HG02759 (cell line): ENCODE measurements around the gene CA12.
"Not testable (repeated sequence)": the region's sequence is repeated elsewhere in the genome, so short reads cannot be mapped to it uniquely, and the experiment has no call there.

Experiments used
- ATAC-seq: cut with Tn5 transposase; IDR thresholded peaks from one replicate; pipeline ENCODE4 v1.9.1; 2021; ENCODE audit warnings: mild to moderate bottlenecking, moderate library complexity; ENCODE audit not compliant: unreplicated experiment

CA12 gene

DNA sequence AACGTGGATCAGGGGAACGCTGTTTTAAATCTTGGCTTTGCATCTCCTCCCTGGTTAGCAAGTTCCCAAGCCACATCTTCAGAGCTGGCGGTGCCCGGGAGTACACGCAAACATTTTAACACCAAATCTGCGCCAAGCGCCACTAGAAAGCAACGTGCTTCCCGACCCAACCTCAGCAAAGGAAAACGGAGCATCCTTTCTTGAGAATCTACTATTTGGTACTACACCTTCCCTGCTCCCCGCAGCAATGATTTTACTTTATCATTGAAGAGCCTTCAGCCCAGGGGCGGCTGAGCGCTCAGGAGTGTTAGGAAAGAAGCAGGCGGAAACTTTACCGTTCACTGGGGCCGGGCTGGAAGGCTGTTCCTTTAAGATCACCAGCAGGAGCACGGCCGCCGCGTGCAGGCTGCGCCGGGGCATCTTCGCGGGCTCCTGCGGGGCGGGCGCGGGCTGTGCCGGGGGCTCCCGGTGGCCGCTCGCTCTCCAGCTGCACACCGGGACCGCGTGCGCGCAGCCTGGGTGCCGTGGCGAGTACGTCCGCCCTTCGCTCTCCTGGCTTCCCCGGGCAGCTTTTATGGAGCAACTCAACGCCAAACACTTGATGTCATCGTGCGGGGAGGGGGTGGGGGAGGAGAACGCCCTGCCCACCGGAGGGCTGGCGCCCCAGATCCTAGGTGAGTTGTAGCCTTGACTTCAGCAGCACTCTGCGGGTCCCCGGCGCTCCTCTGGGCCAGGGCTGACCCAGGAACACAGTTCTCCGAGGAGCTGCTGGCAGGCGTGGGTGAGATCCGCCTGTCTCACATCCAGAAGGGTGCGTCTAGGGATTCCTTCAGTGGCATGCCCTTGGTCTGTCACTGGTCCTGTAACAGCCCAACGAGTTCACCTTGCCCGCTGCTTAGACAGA lies at the start of gene CA12:
Gene CA12, minus strand, starts transcription at position 546 of the 904 bp plus-strand sequence. Its CDS starts 126 bp downstream, at position 420.
- ATAC-seq: no peak

DNA sequence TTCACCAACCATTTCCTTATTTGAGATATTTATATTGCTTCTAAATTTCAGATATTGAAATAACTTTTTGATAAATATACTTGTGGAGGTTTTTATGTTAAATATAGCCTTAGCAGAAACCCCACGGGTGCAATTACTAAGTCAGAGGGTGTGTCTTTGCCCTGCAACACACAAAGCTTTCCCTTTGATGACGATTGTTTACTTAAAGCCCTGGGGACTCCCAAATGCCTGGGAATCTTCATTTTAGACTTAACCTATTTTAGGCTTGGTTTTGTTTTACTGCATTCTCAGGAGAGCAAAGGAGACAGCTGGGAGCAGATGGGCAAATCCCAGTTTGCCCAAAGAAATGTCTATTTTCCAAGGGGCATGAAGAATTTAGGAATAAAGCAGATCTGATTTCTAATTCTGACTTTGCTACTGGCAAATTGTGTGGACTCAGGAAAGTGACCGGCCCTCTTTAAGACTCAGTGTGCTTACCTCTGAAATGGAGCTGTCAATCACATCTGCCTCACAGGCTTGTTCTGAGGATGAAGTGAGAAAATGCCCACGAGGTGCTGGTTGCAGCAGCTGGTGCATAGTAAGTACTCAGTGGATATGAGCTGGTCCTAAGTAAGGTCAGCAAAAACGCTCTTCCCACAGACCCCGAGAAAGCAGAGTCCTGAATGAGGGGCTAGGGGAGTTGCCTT lies 49.3 kb upstream of the CA12 start:
- no peak for ATAC-seq

DNA sequence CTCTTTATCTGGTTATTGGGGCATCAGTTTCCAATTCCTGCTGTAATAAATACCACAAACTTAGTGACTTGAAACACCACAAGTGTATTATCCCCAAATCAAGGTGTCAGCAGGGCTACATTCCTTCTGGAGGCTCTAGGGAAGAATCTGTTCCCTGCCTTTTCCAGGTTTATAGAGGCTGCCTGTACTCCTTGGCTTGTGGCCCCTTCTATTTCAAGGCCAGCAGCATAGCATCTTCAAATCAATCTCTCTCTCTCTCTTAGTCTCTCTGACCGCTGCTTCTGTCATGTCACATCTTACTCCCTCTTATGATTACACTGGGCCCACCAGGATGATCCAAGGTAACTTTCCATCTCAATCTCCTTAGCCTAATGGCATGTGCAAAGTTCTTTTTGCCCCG lies 44.9 kb upstream of the CA12 start:
- no peak for ATAC-seq

DNA sequence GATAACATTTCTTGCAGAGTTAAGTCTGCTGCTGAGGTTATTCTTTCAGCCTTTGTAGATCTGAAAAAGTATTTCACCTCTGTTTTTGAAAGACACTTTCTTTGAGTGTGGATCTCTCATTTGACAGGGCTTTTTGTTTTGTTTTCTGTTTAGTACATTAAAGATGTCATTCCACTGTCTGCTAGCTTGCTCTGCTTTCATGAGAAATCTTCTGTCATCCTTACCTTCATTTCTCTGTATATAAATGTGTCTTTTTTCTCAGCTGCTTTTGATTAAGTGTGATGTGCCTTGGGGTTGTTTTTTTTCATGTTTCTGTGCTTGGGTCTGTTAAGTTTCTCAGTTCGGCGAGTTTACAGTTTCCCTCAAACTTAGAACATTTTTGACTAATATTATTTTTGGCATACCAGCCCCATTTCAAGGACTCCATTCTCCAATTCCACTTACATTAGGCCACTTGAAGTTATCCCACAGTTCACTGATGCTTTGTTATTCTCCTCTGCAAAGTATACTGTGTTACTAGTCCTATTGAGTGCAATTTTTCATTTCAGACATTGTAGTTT lies 43.9 kb upstream of the CA12 start:
- no peak for ATAC-seq

DNA sequence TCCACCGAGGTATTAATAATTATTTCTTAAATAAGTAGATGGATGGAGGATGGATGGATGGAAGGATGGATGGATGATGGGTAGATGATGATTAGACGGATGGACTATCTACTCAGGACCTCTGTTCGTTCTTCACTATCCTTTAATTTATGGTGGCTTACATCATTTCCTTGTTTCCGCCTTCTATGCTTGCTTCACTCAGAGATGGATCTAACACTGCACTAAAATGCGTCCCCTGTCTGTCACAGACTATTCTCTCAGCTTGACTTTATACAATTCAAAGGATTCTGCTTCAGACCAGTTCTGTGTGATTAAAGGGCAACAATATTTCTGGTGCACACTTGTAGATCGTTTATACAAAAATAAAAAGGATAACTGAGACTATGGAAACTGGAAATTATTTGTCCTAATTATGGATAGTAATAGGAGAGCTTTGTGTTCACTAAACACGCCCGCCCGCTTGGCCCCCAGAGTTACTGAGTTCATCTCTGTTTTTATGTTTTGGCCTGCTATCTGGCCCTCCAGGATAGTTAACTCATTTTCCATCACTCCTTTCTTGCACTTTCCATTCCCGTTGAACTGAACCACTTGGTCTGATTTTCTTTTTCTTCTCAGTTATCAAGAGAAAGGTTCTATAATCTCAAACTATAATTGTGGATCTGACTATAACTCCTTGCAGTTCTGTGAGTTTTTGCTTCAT lies 41.4 kb upstream of the CA12 start:
- ATAC-seq: no peak

DNA sequence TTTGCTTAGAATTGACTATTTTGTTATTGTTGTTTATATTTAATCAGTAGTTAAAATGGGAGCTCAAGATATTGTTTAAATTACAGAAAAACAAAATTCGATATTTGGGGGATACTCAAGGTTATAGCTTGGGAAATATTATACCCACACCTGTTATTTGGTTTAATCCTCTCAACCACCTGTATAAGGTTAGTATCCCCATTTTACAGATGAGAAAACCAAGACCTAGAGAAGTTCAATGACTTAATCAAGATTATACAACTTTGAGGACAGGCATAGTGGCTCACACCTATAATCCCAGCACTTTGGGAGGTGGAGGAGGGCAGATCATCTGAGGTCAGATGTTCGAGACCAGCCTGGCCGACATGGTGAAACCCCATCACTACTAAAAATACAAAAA lies 39.8 kb upstream of the CA12 start:
- ATAC-seq: no peak

DNA sequence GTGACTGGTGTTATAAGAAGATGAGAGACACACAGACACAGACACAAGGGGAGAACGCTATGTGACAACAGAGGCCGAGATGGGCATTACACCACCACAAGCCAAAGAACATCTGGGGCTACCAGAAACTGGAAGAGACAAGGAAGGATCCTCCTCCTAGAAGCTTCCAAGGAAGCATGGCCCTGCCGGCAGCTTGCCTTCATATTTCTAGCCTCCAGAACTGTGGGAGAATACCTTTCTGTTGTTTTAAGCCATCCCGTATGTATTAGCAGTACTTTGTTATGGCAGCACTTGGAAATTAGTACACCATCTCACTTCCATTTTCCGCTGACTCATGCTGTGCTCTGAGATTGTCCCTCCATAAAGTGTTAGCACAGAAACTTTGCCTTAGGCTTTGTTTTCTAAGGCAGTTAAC lies 38.7 kb upstream of the CA12 start:
- no peak for ATAC-seq

DNA sequence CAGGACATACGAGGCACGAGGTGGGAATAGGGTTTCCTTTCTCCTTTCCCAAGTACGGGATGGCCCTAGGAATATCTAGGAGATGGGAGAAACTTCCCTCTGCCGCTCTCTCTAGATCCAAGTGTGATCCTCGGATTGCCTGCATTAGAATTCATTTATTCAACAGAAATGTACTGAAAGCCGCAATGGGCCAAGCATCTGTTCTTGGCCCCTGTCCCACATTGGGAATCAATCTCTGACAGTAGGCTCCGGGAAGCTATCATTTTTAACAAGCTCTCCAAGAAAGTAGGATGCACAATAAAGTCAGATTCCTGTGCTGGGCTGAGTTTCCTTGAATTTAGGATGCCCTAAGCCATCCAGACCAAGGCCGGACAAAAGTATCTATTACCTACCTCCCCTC lies 37.2 kb upstream of the CA12 start:
- ATAC-seq: no peak

DNA sequence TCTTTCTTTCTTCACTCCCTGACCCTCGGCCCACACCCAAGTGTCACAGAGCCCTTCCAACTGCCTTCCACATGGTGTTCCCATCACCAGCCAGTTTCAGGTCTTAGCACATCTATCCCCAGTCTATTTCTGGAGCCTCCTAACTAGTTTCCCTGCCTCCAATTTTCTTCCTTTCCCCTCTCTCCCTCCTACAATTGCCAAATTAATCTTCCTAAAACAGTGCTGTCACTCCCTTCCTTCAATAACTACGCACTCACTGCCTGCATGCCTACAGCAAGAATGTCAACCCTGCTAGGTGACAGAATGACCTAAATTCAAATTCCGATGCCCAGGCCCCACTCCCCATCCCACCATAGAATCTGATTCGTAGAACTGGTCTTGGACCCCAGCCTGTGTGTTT lies 36.1 kb upstream of the CA12 start:
- no peak for ATAC-seq

DNA sequence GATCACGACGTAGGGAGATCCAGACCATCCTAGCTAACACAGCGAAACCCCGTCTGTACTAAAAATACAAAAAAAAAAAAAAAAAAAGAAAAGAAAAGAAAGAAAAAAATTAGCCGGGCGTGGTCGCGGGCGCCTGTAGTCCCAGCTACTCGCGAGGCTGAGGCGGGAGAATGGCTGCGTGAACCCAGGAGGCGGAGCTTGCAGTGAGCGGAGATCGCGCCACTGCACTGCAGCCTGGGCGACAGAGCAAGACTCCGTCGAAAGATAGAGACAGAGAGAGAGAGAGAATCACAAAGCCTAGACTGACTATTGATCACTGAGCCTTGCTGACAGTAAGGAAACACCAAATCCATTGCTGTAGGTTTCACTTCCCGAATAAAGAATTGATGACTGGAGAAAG lies 35.6 kb upstream of the CA12 start:
- not testable (repeated sequence) for ATAC-seq

DNA sequence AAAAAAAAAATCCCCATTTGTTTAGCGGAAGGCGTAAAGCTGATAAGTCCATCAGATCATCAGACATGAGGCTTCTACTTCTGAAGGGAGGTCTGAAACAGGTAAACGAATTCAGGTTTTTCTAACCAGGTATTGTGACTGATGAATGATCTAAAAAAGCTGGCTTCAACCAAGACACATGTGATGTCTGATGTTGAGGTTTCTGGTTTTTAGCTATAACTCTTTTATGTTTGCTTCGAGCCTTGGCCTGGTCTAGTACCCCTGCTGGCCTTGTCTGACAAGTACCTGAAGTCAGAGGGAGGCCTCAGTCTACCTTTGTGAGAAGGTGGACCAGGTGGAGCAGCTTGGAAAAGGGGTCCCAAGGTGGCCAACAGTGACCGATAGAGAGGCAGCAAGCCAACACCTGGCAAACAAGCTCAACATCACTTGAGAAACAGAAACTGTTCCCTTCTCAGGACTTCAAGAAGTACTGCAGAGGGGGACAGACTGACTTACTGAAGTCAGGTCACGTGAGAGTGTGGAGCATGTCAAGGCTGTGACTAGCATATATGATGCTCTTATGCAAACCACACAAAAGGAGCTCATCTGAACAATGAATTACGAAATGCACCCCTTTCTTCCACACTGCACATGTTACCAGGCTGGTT lies 33.0 kb upstream of the CA12 start:
- ATAC-seq: no peak

DNA sequence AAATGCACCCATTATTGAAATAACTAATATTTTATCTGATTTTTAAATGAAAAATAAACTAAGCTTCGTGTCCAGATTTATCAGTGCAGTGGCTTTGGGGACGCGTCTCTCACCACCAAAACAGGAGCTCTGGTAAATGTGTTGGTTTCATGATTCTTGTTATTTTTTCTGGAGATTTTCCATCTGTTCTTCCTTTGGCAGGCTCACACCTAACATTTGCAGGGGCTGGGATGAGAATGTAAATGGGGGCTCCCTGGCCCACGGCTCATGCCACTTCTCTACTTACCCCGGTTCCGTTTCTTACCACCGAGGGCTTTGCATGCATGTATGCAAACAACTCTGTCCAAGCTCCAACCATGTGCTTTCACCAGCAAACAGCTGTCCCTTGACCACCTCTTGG lies 30.9 kb upstream of the CA12 start:
- no peak for ATAC-seq

DNA sequence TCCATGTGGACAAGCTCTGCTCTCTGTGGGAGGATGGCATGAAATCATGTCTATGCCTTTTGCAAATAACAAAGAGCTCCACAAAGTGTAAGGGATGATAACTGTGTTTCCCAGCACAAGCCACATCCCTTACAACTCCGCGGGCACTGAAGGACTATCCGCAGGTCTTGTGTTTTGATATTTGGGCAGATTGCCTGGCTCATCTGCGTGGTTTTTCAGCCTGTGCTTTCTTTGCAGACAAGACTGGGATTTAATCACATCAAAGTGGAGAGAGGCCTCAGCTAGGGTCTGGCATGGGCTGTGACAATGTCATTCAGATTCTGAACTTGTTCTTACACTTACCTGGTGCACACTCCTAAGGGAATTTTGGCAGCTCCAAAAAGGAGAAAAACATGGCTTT lies 30.2 kb upstream of the CA12 start:
- ATAC-seq: no peak

DNA sequence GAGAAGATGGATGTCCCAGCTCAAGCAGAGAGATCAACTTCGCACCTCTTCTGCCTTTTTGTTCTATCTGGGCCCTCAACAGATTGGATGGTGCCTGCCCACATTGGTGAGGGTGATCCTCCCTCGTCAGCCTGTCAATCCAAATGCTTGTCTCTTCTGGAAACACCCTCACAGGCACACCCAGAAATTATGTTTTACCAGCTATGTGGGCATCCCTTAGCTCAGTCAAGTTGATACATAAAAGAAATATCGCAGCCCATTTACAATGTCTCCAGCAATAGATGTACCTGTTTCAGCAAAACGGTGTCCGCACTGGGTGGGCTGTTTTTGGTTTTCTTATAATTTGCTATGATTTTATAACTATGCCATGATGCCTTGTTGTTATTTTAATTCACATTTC lies 27.5 kb upstream of the CA12 start:
- ATAC-seq: no peak

DNA sequence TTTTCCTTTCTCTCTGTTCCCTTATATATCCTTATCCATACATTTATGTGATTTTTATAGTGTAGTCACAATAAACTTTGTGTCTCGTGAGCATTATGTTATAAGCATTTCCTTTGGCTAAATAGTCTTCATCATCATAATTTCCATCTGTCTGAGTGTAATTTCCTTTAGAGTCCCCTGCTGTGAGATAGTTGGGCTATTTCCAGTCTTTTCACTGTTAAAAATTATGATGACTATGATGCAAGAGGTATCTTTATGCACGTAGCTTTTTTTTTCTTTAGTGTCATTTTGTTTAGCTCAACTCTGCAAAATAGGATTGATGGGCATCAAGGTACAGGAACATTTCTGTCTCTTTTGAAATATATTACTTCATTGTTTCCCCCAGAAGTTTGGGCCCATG lies 26.9 kb upstream of the CA12 start:
- ATAC-seq: no peak

DNA sequence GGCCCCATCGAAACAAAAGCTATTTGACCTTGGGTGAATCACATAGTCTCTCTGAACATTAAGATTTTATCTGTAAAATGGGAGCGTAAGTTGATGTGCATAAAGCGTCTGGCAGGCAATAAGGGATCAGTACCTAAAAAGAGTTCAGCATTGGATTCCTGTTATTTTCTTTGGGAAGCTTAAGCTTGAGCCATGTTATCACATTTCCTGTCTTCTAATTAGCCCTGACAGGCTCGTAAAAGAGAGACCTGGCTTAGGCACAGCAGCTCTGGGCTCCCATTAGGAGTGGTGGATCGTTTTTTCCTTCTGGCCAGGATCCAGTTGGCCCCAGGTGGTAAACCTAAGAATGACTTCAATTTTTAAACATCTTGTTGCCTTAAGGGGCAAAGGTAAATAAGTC lies 26.0 kb upstream of the CA12 start:
- ATAC-seq: no peak

DNA sequence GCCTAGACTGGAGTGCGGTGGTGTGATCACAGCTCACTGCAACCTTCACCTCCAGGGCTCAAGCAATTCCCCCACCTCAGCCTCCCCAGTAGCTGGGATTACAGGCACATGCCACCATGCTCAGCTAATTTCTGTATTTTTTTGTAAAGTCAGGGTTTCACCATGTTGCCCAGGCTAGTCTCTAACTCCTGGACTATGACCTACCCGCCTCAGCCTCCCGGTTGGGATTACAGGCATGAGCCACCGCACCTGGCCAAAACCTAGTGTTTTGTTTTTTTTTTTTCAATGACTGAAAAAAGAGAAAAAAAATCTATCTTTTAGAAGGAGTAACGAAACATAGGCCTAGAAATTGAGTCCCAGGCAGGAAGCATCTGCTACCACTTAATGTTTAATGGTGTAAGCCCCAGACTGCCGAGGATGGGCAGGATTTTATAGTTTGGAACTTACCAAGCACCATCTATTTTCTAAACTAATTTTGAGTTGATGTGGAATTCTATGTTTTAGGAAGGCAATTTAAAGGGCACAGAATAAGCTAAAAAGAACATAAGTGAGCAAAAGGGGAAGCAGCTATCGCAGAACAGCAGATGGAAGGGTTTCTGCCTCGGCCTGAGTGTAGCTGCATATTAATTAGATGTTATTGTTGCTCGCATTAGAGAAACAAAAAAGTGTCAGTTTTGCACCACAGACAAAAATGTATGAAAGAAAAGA lies 24.2 kb upstream of the CA12 start:
- no peak for ATAC-seq

DNA sequence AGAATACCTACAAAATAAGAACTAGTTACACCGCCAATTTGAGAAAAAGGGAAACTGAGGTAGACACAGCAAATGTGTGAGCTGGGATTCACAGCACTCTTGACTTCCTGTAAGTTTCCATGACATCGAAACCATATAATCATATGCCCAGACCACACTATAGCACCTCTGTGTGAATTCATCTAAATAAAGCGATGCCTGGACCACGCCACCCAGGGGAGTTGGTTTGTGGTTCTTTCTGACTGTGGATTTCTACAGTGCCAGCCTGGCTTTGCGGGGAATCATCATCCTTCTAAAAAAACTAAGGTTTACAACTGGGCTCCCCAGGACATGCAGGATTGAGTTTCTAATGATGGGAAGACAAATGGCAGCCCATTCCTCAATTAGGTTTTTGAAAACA lies 23.5 kb upstream of the CA12 start:
- ATAC-seq: no peak

DNA sequence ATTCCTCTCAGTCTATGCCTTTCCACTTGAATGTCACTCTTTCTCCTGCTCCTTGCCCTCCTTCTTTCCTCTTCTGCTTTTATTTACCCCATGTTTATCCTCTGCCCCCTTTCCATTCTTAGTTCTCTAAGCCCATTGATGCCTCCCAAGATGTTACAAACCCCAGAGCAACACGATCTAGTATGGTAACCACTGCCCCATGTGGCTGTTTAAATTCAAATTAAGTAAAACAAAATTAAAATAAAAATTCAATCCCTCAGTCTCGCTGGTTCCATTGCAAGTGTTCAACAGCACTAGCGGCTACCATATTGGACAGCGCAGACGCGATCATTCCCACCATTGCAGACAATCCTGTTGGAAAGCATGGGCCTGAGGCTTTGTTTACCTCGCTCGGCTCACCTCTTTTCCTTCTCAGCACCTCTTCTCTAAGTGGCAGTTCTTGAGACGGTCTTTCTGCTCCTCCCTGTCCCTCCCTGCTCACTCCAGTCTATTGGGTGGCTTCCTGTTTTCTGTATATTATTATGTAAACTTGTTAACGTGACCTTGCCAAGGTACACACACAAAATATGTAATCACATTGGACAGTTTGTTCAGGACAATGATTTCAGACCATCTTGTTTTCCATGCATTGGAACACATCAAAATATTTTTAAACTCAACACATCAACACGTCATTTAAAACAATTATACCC lies 21.8 kb upstream of the CA12 start:
- no peak for ATAC-seq
